ENCODE measurements around the gene HTR3A. TPM values are rescaled to one million over a fixed set of nuclear protein-coding genes. Genes with fewer than 3 reads are reported as not detected.
A peak's percentile ranks its signal among the peaks of the same experiment; 100 is the strongest.
"Not testable (repeated sequence)": the region's sequence is repeated elsewhere in the genome, so short reads cannot be mapped to it uniquely, and the experiment has no call there.

The HTR3A gene
- total RNA-seq, result under 1 TPM in 1 of 9 donors, not detected in 8; 0.23 TPM
- under 1 TPM in 1 of 2 donors, not detected in 1; 0.15 TPM for polyA plus RNA-seq
- long read RNA-seq, donor 1, result 0 reads
- long read RNA-seq, donor 2, result 0 reads
- long read RNA-seq, donor 3, result 0 reads

DNA sequence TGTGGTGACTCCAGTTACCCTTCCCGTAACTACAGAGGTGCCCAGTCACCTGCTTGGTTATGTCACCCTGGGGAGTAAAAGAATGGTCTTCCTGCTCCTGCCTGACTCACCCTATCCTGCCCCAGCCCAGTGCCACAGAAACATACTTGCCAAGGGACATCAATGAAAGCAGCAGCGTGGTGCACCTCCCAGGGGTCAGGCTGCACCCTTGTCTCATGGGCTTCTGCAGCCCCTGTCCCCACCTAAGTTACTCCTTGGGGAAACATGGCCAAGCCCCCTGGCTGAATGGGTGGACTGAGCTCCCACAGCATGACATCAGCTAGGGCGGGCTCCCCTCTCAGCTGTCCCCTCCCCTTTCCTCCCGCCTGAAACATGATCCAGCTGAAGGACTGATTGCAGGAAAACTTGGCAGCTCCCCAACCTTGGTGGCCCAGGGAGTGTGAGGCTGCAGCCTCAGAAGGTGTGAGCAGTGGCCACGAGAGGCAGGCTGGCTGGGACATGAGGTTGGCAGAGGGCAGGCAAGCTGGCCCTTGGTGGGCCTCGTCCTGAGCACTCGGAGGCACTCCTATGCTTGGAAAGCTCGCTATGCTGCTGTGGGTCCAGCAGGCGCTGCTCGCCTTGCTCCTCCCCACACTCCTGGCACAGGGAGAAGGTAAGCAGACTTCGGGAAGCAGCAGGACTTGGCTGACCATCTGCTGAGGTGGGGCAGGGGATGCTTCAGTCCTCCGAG is at the start of gene HTR3A:
Gene HTR3A, plus strand, starts transcription at position 368 of the 730 bp plus-strand sequence. Its CDS starts 218 bp downstream, at position 586.
- intact Hi-C loops (cut with DNase I), result no loop called here
- no peaks in the 10 kb centered on the region for H3K36me3 ChIP-seq
- 3 to 18% (median 8%) methylated on average over 11 to 12 of the region's 12 CpGs for WGBS, 4 donors

DNA sequence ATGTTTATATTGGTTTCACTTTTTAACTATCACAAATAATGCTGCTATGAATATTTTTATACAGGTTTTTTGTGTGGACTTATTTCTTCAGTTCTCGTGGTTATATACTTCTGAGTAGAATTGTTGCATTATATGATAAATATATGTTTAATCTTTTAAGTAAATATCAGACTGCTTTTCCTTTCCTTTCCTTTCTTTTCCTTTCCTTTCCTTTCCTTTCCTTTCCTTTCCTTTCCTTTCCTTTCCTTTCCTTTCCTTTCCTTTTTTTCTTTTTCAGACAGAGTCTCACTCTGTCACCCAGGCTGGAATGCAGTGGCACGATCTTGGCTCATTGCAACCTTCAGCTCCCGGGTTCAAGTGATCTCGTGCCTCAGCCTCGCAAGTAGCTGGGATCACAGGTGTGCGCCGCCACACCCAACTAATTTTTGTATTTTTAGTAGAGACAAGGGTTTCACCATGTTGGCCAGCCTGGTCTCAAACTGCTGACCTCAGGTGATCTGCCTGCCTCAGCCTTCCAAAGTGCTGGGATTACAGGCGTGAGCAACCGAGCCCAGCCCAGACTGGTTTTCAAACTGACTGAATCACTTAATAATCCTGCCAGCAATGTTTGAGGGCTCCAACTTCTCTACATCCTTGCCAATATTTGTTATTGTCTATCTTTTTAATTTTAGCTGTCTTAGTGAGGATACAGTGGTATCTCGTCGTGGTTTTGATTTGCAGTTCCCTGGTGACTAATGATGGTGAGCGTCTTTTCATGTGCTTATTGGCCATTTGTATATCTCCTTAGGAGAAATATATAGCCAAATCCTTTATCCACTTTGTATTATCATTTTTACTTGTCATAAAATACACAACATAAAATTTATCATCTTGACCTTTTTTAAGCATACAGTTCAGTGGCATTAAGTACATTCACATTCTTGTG is 48.4 kb upstream of the HTR3A start:
- Histone ChIP-seq H3K9me3 (peaks cover 0 to 8% (median 0%) of the 10 kb centered on the region in 12 donors), H3K36me3 (no peaks in the 10 kb centered on the region), H3K4me3 (no peak overlapping the region), H3K27ac (no peak overlapping the region), H3K4me1 (no peaks in the 10 kb centered on the region), H3K27me3 (peaks cover 0 to 19% (median 0%) of the 10 kb centered on the region in 9 donors)
- intact Hi-C loops (cut with DNase I), result no loop called here
- TF ChIP-seq CTCF (IDR thresholded peaks at IDR 0.05) (no peak), POLR2A (IDR thresholded peaks at IDR 0.05) (no peak)
- DNase-seq (no peak), ATAC-seq (no peak)
- 79 to 82% (median 81%) methylated on average over 12 of the region's 12 CpGs for WGBS, 4 donors

More for the DNA sequence above, at the start of gene HTR3A:
- Histone ChIP-seq H3K4me3 (no peak within 1 kb of the TSS), H3K4me1 (peaks cover 0 to 8% (median 5%) of the 10 kb centered on the region in 12 donors), H3K9me3 (no peaks in the 10 kb centered on the region), H3K27me3 (peaks cover 0 to 38% (median 0%) of the 10 kb centered on the region in 9 donors), H3K27ac (no peak within 1 kb of the TSS)
- peak; percentile 79 to 96 (median 92) for ATAC-seq
- TF ChIP-seq CTCF (IDR thresholded peaks at IDR 0.05) (no peak), POLR2A (IDR thresholded peaks at IDR 0.05) (no peak)
- peak; percentile 69 to 86 (median 76) for DNase-seq

DNA sequence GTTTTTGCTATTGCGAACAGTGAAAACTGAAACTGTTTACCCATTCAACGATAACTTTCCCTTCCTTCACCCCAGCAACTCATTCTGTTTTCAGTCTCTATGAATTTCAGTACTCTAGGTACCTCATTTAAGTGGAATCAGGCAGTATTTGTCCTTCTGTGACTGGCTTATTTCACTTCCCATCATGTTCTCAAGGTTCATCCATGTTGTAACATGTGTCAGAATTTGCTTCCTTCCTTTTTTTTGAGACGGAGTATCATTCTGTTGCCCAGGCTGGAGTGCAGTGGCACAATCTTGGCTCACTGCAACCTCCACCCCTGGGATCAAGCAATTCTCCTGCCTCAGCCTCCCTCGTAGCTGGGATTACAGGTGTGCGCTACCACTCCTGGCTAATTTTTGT is 46.6 kb upstream of the HTR3A start:
- Histone ChIP-seq H3K4me1 (no peaks in the 10 kb centered on the region), H3K27ac (no peak overlapping the region), H3K27me3 (peaks cover 0 to 11% (median 0%) of the 10 kb centered on the region in 9 donors), H3K4me3 (no peak overlapping the region), H3K9me3 (peaks cover 0 to 8% (median 0%) of the 10 kb centered on the region in 12 donors), H3K36me3 (no peaks in the 10 kb centered on the region)
- DNase-seq (no peak), ATAC-seq (no peak)
- TF ChIP-seq POLR2A (IDR thresholded peaks at IDR 0.05), result no peak
- intact Hi-C loops (cut with DNase I), result no loop called here
- 83 to 89% (median 87%) methylated on average over 4 to 5 of the region's 5 CpGs for WGBS, 4 donors

- Histone ChIP-seq H3K36me3 (no peaks in the 10 kb centered on the region), H3K4me3 (no peak overlapping the region), H3K27ac (no peak overlapping the region), H3K27me3 (peaks cover 0 to 12% (median 0%) of the 10 kb centered on the region in 9 donors), H3K4me1 (peaks cover 0 to 3% (median 0%) of the 10 kb centered on the region in 12 donors), H3K9me3 (peaks cover 0 to 8% (median 0%) of the 10 kb centered on the region in 12 donors)
- intact Hi-C loops (cut with DNase I), result no loop called here
- DNase-seq, result no peak
- WGBS, 4 donors, result 71 to 76% (median 73%) methylated on average over 7 of the region's 7 CpGs
- ATAC-seq, result no peak
- no peak for TF ChIP-seq CTCF (IDR thresholded peaks at IDR 0.05)
- TF ChIP-seq POLR2A (IDR thresholded peaks at IDR 0.05), result no peak
These were observed 42.1 kb upstream of the HTR3A start for GRCh38 chr11:113932788-113933187.

DNA sequence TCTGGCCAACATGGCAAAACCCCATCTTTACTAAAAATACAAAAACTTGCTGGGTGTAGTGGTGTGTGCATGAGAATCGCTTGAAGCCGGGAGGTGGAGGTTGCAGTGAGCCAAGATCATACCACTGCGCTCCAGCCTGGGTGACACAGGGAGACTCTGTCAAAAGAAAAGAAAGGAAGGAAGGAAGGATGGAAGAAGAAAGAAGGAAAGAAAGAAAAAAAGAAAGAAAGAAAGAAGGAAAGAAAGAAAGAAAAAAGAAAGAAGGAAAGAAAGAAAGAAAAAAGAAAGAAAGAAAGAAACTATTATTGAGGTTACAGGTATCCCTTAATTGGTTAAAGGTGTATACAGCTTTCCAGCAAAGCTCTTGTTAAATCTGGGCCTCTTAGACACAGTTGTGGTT is 40.7 kb upstream of the HTR3A start:
- peaks cover 0 to 11% (median 0%) of the 10 kb centered on the region in 9 donors for H3K27me3 ChIP-seq
- ATAC-seq; H3K4me3 ChIP-seq; intact Hi-C loops (cut with DNase I); H3K36me3 ChIP-seq; H3K27ac ChIP-seq; H3K9me3 ChIP-seq; DNase-seq; H3K4me1 ChIP-seq: not testable (repeated sequence)
- 93 to 98% (median 96%) methylated on average over 3 of the region's 3 CpGs for WGBS, 4 donors
